Hematopoietic multipotent progenitor cell treated with erythropoietin and hydrocortisone succinate and interleukin-3 and kit ligand, for 15 days (in vitro differentiated cells): ENCODE data around the gene TRIM44.

Source experiments
- DNase-seq: peaks from one replicate; pipeline ENCODE4 v3.0.0-alpha.2; 2015; ENCODE audit warnings: low spot score

Gene TRIM44

GRCh38 chr11:35791088-35791958 lies 128.7 kb downstream of the TRIM44 start:
- no peak for DNase-seq

GRCh38 chr11:35792148-35792845 lies 129.7 kb downstream of the TRIM44 start:
- DNase-seq = no peak

GRCh38 chr11:35792846-35793192 lies 130.2 kb downstream of the TRIM44 start:
- DNase-seq = no peak

- DNase-seq = no peak
These were observed 131.8 kb downstream of the TRIM44 start for GRCh38 chr11:35794333-35794732.

- DNase-seq = no peak
These were observed 132.3 kb downstream of the TRIM44 start for GRCh38 chr11:35794850-35795249.

GRCh38 chr11:35796562-35796961 lies 134.0 kb downstream of the TRIM44 start:
- no peak for DNase-seq

DNA sequence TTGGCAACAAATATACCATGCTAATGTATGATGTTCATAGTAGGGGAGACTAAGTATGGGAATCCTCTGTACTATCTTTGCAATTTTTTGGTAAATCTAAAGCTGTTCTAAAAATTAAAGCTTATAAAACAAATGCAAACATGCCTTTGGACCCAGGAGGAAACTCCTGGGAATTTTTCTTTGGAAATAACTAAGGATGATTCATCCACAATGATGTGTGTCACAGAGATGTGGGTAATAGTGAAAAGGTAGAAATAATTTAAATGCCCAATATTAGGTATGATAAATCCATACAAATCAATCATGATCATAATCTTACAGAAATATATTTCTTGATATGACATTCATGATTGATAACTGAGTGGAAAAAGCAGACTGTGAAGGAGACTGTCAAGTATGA lies 135.8 kb downstream of the TRIM44 start:
- no peak for DNase-seq

DNA sequence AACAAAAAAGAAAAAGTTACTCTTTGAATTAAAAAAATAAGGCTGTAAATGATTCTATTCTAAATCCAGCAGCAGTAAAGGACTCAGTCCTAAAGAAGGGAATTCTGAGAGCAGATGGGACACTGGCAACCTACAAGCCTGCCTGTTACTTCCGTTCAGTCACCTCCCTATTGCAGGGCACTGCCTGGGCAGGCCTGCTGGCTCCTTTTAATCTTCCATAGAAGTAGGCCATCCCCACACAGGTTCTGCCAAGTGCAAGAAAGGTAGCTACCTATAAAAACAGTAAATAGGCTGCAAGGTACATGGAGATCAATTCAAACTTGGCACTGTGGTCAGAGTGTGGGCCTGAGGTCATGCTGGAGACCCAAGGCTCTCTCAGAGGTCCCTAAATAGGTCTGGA lies 136.4 kb downstream of the TRIM44 start:
- DNase-seq = no peak

GRCh38 chr11:35799655-35800054 lies 137.1 kb downstream of the TRIM44 start:
- DNase-seq = no peak

DNA sequence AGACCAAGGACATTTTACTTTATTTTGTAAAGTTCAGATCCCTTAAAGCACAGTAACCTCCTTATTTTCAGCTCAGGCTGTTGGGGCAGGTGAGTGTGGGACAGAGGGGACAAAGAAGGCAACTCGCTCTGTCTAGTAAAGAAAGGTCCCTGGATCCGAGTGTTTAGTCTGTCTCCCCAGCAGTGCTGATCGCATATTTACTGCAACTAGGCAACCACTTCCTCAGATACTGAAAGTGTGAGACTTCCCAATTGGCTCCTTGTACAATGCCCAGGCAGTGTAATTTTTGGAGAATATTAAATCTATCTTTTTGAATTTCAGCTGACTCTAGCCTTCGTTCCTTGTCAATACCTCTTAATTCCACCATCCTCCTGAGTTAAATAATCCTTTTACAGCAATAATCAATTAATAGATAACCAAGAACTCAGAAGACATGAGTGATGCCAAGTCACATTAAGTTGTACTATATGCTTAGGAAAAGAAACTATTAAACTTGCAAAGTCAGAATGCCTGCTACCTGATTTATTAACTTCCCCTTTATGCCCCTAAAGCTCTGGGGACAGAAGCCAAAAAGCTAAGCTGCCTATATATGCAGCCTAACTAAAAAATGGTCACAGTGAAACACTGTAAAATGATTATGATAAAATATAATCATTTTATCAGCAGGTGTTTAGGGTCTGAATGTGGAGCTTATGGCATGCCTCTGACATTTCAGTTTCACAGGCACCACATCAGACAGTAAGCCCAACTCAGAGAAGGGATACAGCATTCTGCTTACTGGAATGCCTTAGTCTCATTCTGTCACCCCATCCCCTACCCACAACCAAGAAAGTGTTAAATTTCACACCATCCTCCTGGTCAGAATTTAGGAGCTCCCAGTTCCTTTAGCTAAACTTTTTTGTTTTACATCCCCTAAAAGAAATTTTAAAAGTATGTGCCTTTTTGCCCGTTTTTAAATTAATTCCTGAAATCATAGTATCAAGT lies 138.7 kb downstream of the TRIM44 start:
- DNase-seq = no peak

- no peak for DNase-seq
These were observed 139.6 kb downstream of the TRIM44 start for GRCh38 chr11:35802221-35802620.

- no peak for DNase-seq
These were observed 140.1 kb downstream of the TRIM44 start for GRCh38 chr11:35802672-35803071.

- DNase-seq = no peak
These were observed 140.5 kb downstream of the TRIM44 start for GRCh38 chr11:35803115-35803514.

GRCh38 chr11:35804451-35805040 lies 142.0 kb downstream of the TRIM44 start:
- no peak for DNase-seq

DNA sequence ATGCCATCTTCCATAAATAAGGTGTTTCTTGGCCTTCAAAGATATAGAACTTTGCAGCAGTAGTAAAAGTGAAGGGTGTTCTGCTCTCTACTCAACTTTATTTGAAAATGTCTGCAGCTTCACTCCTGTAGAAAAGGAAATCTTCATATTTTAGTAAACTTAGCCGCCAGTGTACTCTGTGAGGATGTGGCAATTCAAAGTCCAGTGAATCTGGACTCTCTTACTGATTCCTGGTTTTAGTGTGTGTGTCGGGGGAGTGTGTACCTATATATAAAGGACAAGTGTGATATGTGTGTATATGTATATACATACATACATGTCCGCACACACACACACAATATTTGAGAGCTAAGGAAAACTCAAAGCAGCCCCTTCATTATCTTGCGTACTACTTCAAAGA lies 147.0 kb downstream of the TRIM44 start:
- DNase-seq = no peak

- no peak for DNase-seq
These were observed 147.6 kb downstream of the TRIM44 start for GRCh38 chr11:35810045-35810645.

DNA sequence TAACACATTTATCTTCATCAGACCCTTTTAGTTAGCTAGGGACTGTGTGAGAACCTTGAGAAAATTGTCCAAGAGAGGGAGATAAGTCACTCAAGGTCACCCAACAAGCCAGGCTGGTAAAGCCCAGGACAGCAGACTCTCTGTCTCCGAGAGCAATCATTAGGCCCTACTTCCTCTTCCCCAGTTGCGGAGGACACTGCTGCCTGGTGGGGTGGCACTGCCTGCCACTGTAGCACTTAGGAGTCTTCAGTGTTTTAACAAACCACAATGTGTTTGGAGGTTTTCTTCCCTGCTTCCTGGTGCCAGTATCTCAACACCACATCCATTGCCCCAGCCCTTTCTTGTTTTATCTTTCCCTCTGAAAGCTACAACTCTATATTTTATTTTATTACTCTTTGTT lies 149.2 kb downstream of the TRIM44 start:
- no peak for DNase-seq

DNA sequence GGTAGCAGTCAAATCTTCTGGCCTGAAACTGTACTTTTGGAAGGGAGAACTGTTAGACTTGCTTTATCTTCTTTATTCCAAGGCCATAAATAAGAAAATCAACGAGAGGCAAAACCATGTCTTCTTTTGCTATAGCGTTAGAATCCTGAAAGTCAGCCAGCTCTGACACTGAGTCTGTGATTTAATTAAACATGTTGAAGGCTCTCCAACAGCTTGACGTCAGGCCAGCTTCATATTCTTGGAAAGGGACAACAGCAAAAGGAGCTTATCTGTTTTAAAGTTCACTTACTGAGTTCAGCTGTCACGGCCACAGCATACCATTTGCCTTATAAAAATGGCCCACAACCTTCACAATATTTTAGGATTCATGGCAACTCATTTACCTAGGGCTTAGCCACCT lies 150.3 kb downstream of the TRIM44 start:
- no peak for DNase-seq

DNA sequence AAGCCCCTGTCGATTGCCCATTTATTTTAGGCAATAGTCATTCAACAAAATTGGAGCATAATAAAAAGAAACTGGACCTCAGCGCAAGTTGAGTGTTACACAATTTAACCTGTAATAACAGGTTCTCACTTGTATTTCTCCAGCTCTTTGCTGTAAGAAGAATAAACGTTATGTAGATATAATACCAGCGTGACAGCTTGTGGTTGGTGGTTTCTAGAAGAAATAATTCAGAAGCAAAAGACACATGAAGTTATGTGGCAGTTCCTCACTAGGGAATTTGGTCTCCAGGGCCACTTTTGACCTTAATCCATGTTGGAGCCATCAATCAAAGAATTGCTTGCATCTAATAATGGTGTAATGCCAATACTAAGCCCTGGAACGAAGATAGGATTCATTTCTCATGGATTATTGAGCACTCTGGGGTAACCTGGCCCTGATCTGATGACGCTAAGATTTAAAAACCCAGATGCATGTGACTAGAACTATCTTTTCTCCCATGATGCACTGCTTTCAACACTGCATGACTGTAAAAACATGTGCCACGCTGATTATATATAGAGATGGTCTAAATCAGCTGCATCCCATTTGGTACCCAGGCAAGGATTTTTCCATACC lies 151.6 kb downstream of the TRIM44 start:
- no peak for DNase-seq

DNA sequence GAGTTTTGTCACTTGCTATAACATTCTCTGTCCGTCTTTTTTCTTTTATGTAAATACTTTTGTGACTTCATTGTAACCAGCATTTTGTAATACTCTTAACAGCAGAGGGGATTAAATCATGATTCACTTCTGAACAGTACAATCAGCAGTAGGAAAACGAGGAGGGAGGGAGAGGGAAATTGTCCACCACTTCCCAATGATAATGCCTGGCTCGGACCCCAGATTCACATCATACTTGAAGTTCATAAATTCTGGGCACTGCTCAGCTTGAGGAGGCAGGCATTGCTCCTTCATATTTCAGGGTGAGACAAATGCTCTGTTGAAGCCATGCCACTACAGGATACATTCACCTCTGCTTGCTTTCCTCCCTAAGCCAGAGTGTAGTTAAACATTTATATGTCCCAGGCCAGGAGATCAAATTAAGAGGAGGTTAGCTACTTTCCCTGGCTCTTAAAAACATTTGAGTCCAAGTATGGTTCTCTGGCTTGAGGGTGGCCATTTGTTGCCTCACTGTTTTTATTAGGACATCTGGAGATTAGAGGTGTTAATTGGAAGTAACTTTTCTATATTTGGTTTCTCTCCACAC lies 152.2 kb downstream of the TRIM44 start:
- DNase-seq = no peak
